ENCODE measurements around the gene ANLN. TPM values are rescaled to one million over a fixed set of nuclear protein-coding genes. Genes with fewer than 3 reads are reported as not detected.
"Not testable (repeated sequence)": the region's sequence is repeated elsewhere in the genome, so short reads cannot be mapped to it uniquely, and the experiment has no call there.

Gene ANLN
- total RNA-seq, 1 donor from 2014 or later, result 18.9 TPM

GRCh38 chr7:36459236-36459960 is 69.7 kb downstream of the ANLN start:
- TF ChIP-seq POLR2A (IDR thresholded peaks at IDR 0.05), result no peak
- TF ChIP-seq CTCF (IDR thresholded peaks at IDR 0.05), result no peak
- no peak for TF ChIP-seq POLR2AphosphoS5 (IDR thresholded peaks at IDR 0.05; ENCODE audit: insufficient read depth in 1 of 2, low read depth in 1 of 2)
- no peaks in the 10 kb centered on the region for H3K36me3 ChIP-seq
- DNase-seq (ENCODE audit: extremely low spot score in 2 of 2), result no peak
- no peak overlapping the region for H3K27ac ChIP-seq
- no peaks in the 10 kb centered on the region for H3K9me3 ChIP-seq
- no peaks in the 10 kb centered on the region for H3K4me1 ChIP-seq
- no peak overlapping the region for H3K4me3 ChIP-seq
- no peaks in the 10 kb centered on the region for H3K27me3 ChIP-seq
- intact Hi-C loops (cut with DNase I), result no loop called here

- no peak for DNase-seq (ENCODE audit: extremely low spot score in 2 of 2)
- H3K4me3 ChIP-seq, result no peak overlapping the region
- H3K4me1 ChIP-seq, result no peaks in the 10 kb centered on the region
- intact Hi-C loops (cut with DNase I), result no loop called here
- H3K27ac ChIP-seq, result no peak overlapping the region
- no peaks in the 10 kb centered on the region for H3K36me3 ChIP-seq
- TF ChIP-seq POLR2A (IDR thresholded peaks at IDR 0.05) (no peak), POLR2AphosphoS5 (IDR thresholded peaks at IDR 0.05; ENCODE audit: insufficient read depth in 1 of 2, low read depth in 1 of 2) (no peak), CTCF (IDR thresholded peaks at IDR 0.05) (no peak)
- no peaks in the 10 kb centered on the region for H3K27me3 ChIP-seq
- H3K9me3 ChIP-seq, result no peaks in the 10 kb centered on the region
Observed at GRCh38 chr7:36460811-36461429, 71.3 kb downstream of the ANLN start.

GRCh38 chr7:36462551-36463137 is 73.0 kb downstream of the ANLN start:
- H3K36me3 ChIP-seq, result no peaks in the 10 kb centered on the region
- intact Hi-C loops (cut with DNase I), result no loop called here
- no peaks in the 10 kb centered on the region for H3K4me1 ChIP-seq
- TF ChIP-seq POLR2AphosphoS5 (IDR thresholded peaks at IDR 0.05; ENCODE audit: insufficient read depth in 1 of 2, low read depth in 1 of 2) (no peak), CTCF (IDR thresholded peaks at IDR 0.05) (no peak), POLR2A (IDR thresholded peaks at IDR 0.05) (no peak)
- DNase-seq (ENCODE audit: extremely low spot score in 2 of 2), result no peak
- H3K4me3 ChIP-seq, result no peak overlapping the region
- no peaks in the 10 kb centered on the region for H3K9me3 ChIP-seq
- no peak overlapping the region for H3K27ac ChIP-seq
- no peaks in the 10 kb centered on the region for H3K27me3 ChIP-seq

GRCh38 chr7:36464271-36464670 is 74.6 kb downstream of the ANLN start:
- H3K27me3 ChIP-seq, result no peaks in the 10 kb centered on the region
- H3K9me3 ChIP-seq, result no peaks in the 10 kb centered on the region
- TF ChIP-seq POLR2A (IDR thresholded peaks at IDR 0.05) (no peak), POLR2AphosphoS5 (IDR thresholded peaks at IDR 0.05; ENCODE audit: insufficient read depth in 1 of 2, low read depth in 1 of 2) (no peak), CTCF (IDR thresholded peaks at IDR 0.05) (no peak)
- no peaks in the 10 kb centered on the region for H3K36me3 ChIP-seq
- H3K27ac ChIP-seq, result no peak overlapping the region
- intact Hi-C loops (cut with DNase I), result no loop called here
- no peak overlapping the region for H3K4me3 ChIP-seq
- no peak for DNase-seq (ENCODE audit: extremely low spot score in 2 of 2)
- H3K4me1 ChIP-seq, result no peaks in the 10 kb centered on the region

GRCh38 chr7:36466001-36466400 is 76.3 kb downstream of the ANLN start:
- H3K4me1 ChIP-seq; DNase-seq (ENCODE audit: extremely low spot score in 2 of 2); H3K9me3 ChIP-seq; H3K4me3 ChIP-seq; H3K36me3 ChIP-seq; intact Hi-C loops (cut with DNase I); H3K27me3 ChIP-seq; H3K27ac ChIP-seq: not testable (repeated sequence)
